NCI-H128 (cell line): ENCODE measurements around the gene NXN.
A peak's percentile ranks its signal among the peaks of the same experiment; 100 is the strongest.
"Not testable (repeated sequence)": the region's sequence is repeated elsewhere in the genome, so short reads cannot be mapped to it uniquely, and the experiment has no call there.

ENCODE experiments used
- DNase-seq: peaks from one replicate; lab custom pipeline; 2025; ENCODE audit not compliant: unreplicated experiment; lab: John Stamatoyannopoulos, UW

NXN gene

DNA sequence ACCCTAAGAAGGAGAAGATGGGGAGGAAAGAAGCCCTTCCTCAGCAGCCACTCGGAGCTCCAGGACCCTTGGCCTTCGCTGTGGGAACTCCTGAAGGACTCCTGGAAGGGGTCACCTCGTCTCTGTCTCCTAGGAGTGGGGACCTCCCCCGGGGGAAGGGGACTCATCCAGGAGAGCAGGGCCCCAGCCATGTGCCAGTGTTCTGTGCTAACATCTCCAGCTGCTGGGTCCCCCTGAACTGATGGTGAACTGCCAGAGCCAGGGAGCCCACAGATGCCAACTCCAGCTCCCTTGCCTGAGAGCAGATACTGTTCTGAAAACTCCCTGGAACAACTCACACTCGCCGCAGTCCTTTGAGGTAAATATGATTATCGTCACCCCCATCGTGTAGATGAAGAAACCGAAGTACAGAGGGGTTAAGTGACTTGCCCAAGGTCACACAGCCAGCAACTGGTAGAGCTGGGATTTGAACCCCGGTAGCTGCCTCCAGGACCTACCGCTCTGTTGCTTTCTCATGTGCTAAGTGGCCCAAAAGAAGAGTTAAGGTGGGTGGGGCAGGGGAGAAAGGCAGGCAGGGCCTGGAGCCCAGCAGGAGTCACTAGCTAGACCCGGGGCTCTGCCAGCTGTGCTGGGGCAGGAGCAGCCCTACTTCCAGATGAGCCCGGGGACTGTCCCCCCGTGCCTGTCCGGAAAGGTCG, 27.9 kb upstream of the NXN start:
- no peak for DNase-seq

GRCh38 chr17:1006054-1006453, 26.5 kb upstream of the NXN start:
- DNase-seq = no peak

GRCh38 chr17:1005361-1005946, 25.9 kb upstream of the NXN start:
- DNase-seq = peak; percentile 19

DNA sequence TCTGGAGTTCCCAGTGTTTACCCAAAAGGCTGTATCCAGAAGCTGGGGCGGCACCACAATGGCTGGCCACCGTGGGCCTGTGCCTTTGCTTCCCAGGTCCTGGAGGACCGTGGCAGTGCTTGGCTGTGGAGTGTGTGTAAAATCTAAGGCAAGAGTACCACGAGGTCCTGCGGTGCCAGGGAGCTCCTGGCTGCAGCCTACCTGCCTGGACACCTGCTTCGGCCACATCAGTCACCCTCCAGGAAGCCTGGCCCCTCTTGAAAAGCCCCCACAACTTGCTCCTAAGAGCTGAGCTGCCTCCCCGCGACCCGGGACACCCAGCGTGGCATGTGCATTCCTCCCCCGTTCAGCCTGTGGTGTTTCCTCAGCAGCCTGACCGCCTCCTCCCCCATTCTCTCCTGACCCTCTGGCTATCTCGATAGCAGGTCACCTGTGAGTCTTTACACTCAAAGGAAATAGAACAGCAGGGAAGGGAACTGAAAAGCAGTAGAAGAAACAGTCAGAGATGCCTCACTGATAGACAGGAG, 25.3 kb upstream of the NXN start:
- DNase-seq = no peak

DNA sequence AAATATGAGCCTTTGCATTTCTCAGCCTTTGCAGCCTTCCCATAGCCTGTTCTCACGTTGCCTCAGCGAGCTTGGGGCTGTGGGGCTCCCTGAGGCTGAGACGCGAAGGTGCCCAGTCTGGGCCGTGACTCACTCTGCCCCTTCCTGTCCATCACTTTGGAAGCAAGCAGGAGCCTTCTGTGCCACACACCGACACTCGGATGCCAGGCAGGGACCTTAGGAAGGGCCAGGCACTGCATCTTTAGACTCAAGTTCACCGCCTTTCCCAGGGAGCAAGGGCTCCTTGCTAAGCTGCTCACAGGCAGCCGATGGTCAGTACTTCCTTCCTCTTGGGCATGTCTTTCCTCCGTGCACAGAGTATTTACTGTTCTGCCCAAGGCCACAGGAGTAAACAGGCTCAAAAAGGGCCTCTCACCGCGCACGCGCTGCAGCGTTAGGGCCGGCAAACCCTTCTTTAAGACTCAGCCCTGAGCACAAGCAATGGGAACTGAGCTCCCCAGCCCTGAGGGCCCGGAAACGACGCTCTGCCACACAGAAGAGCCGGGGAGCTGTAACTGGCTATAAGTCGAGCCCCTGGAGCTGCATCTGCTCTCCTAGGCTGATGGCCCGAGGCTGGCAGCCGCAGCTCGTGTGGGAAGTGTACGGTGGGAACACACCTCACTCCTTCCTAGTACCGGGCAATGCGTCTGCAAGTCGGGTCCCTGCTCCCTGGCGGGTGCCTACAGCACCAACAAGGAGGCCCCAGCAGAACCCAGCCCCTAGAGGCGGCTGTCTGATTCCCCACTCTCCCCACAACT, 24.6 kb upstream of the NXN start:
- DNase-seq = no peak

GRCh38 chr17:1003633-1003971, 24.0 kb upstream of the NXN start:
- no peak for DNase-seq

DNA sequence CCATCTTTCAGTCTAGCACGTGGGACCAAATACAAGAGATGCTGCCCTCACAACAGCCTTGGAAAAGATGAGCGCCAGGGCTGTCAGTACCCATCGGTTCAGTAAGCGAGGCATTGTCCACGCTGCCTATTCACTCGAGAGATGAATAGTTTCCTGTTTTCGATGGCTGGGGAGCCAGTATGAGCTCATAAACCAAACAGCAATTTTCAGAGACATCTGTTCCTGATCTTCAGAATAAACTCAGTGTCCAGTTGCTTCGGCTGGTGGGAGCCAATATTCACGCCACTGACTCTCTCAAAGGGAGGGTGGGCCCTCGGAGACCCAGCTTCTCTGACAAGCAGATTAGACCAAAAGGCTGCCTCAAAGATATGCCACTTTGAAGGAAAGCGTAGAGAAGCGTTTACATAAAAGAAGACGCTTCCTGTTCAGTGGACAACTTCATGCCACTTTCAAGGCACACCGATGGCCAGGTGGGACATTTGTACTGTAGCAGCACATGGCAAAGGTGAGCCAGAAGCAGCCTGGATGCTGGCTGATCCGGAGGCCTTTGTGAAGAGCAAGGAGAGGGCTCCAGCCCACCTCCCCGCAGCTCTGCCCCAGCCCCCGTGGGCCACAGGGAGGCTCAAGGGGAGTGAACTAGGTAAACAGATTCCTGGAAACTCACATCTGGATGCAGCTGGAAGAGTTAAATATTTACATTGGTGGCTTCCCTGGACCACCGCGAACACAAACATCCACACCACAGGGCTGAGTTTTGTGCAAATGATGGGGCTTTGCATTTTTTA, 23.4 kb upstream of the NXN start:
- no peak for DNase-seq

GRCh38 chr17:1002412-1002753, 22.8 kb upstream of the NXN start:
- no peak for DNase-seq

- DNase-seq = no peak
Measured at GRCh38 chr17:1001640-1002411, 22.2 kb upstream of the NXN start.

DNA sequence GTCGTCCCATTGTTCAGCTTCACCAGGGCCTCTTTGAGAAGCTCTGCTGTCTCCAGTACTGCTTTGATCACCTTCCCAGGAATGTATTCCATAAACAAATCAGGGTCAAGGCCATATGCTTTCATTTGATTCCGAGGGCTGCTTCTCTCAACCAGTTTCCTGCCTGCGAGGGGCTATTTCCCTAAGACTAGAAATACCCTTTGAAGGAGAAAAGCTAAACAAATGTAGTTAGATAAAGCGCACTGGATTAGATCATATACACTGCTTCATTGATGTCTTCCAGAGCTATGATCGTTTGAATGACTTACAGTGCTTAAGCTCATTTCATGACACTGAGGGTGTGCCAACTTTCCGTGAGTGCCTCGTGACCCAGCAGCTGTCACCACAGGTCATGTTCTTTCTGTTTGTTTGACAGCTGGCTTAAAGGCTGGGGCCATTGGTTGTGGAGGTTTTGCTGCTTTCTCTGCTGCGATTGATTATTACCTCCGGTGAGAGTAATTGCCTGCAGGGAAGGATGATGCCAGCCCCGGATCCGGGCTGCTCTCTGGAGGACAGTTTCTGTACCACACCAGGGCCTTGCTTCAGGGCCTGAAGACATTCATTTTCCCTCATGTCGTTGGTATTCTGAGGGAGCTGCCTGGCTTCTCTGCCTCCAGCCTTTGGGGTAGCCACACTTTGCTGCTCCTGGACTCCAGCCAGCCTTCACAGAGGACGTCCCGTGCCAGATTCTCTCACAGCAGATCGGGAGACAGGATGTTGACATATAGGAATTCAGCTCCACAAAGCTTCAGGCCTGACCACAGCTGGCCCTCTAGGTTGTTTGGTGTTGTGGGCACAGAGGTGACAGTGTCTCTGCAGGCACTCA, 21.3 kb upstream of the NXN start:
- no peak for DNase-seq

- no peak for DNase-seq
Measured at GRCh38 chr17:998111-998510, 18.5 kb upstream of the NXN start.

GRCh38 chr17:996554-997344, 17.2 kb upstream of the NXN start, which contains the start of gene TIMM22:
Gene TIMM22 (plus strand): TSS chr17:997129. CDS start chr17:997143, 14 bp downstream.
- peak; percentile 95 for DNase-seq

- not testable (repeated sequence) for DNase-seq
Measured at GRCh38 chr17:995324-995723, 15.7 kb upstream of the NXN start.

GRCh38 chr17:992933-993332, 13.4 kb upstream of the NXN start:
- no peak for DNase-seq

- DNase-seq = no peak
Measured at GRCh38 chr17:988561-988960, 9.0 kb upstream of the NXN start.

DNA sequence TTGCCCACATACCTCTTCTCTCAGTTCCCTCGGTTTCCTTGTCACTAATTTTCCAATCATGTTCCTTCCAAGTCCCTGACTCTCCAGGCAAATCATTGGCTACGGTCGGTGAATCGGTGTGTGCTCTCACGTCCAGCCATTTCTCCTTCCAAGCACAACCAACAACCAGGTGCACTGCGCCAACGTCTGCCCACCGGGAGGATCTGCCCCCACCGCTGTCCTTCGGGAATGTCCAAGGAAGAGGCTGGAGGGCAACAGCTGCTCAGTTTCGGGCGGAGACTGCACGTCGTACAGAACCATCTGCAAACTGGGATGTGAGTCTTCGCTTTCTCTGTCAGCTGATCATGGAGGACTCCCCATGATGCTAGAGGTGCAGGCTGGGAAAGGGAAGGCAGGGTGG, 8.4 kb upstream of the NXN start:
- DNase-seq = no peak

GRCh38 chr17:986322-986929, 6.8 kb upstream of the NXN start:
- DNase-seq = no peak

GRCh38 chr17:983921-984320, 4.3 kb upstream of the NXN start:
- DNase-seq = no peak

DNA sequence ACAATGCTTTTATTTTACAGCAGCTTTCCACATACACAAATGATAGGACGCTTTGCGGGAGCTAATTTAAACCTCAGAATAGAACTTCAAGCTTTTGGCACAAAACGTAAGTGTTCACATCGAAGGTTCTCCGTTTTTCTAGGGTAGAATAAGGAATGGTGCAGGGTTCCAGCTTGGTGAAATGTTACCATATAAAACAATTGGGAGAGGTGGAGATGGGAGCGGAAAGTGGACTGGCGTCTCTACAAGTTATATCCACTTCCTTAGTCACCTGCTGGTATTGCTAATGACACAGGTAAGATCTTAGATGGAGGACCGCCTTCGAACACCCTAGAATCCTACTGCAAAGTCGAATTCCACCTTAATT, 1.7 kb upstream of the NXN start:
- no peak for DNase-seq
